Gastroesophageal sphincter (tissue), 3 donors: ENCODE data around the gene LRP1B.

Experiments used
- CTCF ChIP-seq, 4 experiments: fragments of 200-600 bp in 2 of 4; fragments of 450-650 bp in 2 of 4; sonication (generic) in 1 of 4; IDR thresholded peaks; one replicate each; pipeline ENCODE4 v1.5.1; 2017 to 2019; ENCODE audit warnings: antibody characterized with exemption in 4 of 4, mild to moderate bottlenecking in 2 of 4, moderate library complexity in 2 of 4
- EP300 ChIP-seq: sonication (generic); formaldehyde crosslinking; IDR thresholded peaks from one replicate; pipeline ENCODE4 v1.6.1; 2017; ENCODE audit warnings: antibody characterized with exemption, mild to moderate bottlenecking

GRCh38 chr2:140353541-140353940, 1777.3 kb downstream of the LRP1B start:
- TF ChIP-seq EP300: no peak
- TF ChIP-seq CTCF (IDR thresholded peaks at IDR 0.05): no peak
